WTC11 (cell line): ENCODE results near the gene HJV.

ENCODE experiments used
- ATF1 ChIP-seq: sonication (generic); formaldehyde crosslinking; IDR thresholded peaks from 2 replicates; pipeline ENCODE4 v1.8.1; 2023; ENCODE audit warnings: mild to moderate bottlenecking, moderate library complexity, missing genetic modification reagents
- NR3C1 ChIP-seq: sonication (generic); formaldehyde crosslinking; conservative IDR thresholded peaks from 2 replicates; pipeline ENCODE4 v1.8.1; 2023; ENCODE audit warnings: low read depth, mild to moderate bottlenecking, missing genetic modification reagents
- RELA ChIP-seq: sonication (generic); formaldehyde crosslinking; IDR thresholded peaks from 2 replicates; pipeline ENCODE4 v1.8.1; 2022; ENCODE audit warnings: missing genetic modification reagents, mild to moderate bottlenecking, borderline replicate concordance
- TEAD4 ChIP-seq: sonication (generic); formaldehyde crosslinking; IDR thresholded peaks from 2 replicates; pipeline ENCODE4 v1.8.0; 2022; ENCODE audit warnings: mild to moderate bottlenecking, missing genetic modification reagents
- TP53 ChIP-seq: sonication (generic); formaldehyde crosslinking; IDR thresholded peaks from 2 replicates; pipeline ENCODE4 v1.8.1; 2023; ENCODE audit warnings: mild to moderate bottlenecking, missing genetic modification reagents
- ZNF138 ChIP-seq: sonication (generic); formaldehyde crosslinking; conservative IDR thresholded peaks from 2 replicates; pipeline ENCODE4 v1.8.1; 2022; ENCODE audit warnings: mild to moderate bottlenecking, moderate library complexity, missing genetic modification reagents
- ZNF232 ChIP-seq: sonication (generic); formaldehyde crosslinking; IDR thresholded peaks from 2 replicates; pipeline ENCODE4 v1.8.0; 2022; ENCODE audit warnings: mild to moderate bottlenecking, missing genetic modification reagents
- ZNF671 ChIP-seq: fragments of 250-450 bp; sonication (Bioruptor Pico); IDR thresholded peaks from 2 replicates; pipeline ENCODE4 v1.8.0; 2021; ENCODE audit warnings: mild to moderate bottlenecking
- TF ChIP-seq, protein P1 (sequence below): sonication (generic); formaldehyde crosslinking; IDR thresholded peaks from 2 replicates; pipeline ENCODE4 v1.8.1; 2023; ENCODE audit warnings: mild to moderate bottlenecking, moderate library complexity, missing genetic modification reagents
- TF ChIP-seq, protein P2 (sequence below): fragments of 200-600 bp; IDR thresholded peaks from 2 replicates; pipeline ENCODE4 v1.8.0; 2022; ENCODE audit warnings: antibody characterized with exemption
- TF ChIP-seq, protein P3 (sequence below): sonication (generic); formaldehyde crosslinking; IDR thresholded peaks from 2 replicates; pipeline ENCODE4 v1.8.1; 2023; ENCODE audit warnings: mild to moderate bottlenecking, missing genetic modification reagents, moderate library complexity
- TF ChIP-seq, protein P4 (sequence below): sonication (generic); formaldehyde crosslinking; IDR thresholded peaks from 2 replicates; pipeline ENCODE4 v1.8.0; 2022; ENCODE audit warnings: mild to moderate bottlenecking, missing genetic modification reagents
- TF ChIP-seq, protein P5 (sequence below): sonication (generic); formaldehyde crosslinking; IDR thresholded peaks from 2 replicates; pipeline ENCODE4 v1.8.1; 2023; ENCODE audit warnings: mild to moderate bottlenecking, missing genetic modification reagents, moderate library complexity
- TF ChIP-seq, protein P6 (sequence below): sonication (generic); formaldehyde crosslinking; IDR thresholded peaks from 2 replicates; pipeline ENCODE4 v1.8.1; 2023; ENCODE audit warnings: mild to moderate bottlenecking, missing genetic modification reagents, borderline replicate concordance

DNA sequence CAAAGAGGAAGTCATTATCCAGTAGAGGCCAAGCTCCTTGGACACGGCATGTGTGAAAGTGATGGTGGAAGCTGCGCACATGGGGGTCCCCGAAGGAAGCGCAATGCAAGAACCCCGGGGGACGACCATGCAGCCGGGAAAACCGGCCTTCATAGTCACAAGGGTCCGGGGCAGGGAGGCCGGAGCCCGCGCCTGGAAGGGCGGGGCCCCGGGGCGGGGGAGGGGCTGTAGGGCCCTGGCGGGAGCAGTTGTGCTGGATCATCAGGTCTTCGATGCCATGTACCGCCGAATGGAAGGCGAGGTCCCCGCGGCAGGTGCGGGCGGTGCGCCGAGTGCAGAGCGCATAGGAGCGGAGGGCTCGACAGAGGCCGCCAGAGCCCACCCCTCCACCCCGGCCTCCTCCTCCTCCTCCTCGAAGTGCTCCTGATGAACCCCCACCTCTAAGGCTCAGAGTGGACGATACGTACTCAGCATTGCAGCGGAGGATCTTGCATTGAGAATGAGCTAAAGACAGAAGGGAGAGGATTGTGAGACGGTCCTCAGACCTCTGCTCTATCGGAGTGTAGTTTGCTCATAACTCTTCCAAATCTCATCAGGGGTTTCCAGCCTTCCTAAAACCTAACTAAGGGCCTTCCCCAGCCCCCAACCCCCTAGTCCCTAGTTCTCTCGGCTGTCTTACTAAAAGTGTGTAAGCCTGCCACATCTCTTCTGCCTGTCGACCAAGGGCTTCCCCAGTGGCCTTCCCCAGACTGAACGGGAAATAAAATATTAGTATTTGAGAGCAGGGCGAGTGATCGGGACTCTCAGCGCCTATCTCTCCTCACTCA, 2.1 kb downstream of the HJV start:
- TF ChIP-seq, protein P1, sequence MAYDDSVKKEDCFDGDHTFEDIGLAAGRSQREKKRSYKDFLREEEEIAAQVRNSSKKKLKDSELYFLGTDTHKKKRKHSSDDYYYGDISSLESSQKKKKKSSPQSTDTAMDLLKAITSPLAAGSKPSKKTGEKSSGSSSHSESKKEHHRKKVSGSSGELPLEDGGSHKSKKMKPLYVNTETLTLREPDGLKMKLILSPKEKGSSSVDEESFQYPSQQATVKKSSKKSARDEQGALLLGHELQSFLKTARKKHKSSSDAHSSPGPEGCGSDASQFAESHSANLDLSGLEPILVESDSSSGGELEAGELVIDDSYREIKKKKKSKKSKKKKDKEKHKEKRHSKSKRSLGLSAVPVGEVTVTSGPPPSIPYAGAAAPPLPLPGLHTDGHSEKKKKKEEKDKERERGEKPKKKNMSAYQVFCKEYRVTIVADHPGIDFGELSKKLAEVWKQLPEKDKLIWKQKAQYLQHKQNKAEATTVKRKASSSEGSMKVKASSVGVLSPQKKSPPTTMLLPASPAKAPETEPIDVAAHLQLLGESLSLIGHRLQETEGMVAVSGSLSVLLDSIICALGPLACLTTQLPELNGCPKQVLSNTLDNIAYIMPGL (CRISPR knock-in tag): no peak
- TF ChIP-seq NR3C1 (CRISPR knock-in tag) (no peak), ZNF671 (CRISPR knock-in tag) (no peak), RELA (CRISPR knock-in tag) (no peak), TEAD4 (CRISPR knock-in tag) (no peak), ATF1 (CRISPR knock-in tag) (no peak), TP53 (no peak), ZNF138 (CRISPR knock-in tag) (no peak), ZNF232 (CRISPR knock-in tag) (no peak)
- TF ChIP-seq, protein P2, sequence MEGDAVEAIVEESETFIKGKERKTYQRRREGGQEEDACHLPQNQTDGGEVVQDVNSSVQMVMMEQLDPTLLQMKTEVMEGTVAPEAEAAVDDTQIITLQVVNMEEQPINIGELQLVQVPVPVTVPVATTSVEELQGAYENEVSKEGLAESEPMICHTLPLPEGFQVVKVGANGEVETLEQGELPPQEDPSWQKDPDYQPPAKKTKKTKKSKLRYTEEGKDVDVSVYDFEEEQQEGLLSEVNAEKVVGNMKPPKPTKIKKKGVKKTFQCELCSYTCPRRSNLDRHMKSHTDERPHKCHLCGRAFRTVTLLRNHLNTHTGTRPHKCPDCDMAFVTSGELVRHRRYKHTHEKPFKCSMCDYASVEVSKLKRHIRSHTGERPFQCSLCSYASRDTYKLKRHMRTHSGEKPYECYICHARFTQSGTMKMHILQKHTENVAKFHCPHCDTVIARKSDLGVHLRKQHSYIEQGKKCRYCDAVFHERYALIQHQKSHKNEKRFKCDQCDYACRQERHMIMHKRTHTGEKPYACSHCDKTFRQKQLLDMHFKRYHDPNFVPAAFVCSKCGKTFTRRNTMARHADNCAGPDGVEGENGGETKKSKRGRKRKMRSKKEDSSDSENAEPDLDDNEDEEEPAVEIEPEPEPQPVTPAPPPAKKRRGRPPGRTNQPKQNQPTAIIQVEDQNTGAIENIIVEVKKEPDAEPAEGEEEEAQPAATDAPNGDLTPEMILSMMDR: no peak
- TF ChIP-seq, protein P3, sequence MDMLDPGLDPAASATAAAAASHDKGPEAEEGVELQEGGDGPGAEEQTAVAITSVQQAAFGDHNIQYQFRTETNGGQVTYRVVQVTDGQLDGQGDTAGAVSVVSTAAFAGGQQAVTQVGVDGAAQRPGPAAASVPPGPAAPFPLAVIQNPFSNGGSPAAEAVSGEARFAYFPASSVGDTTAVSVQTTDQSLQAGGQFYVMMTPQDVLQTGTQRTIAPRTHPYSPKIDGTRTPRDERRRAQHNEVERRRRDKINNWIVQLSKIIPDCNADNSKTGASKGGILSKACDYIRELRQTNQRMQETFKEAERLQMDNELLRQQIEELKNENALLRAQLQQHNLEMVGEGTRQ (CRISPR knock-in tag): no peak
- TF ChIP-seq, protein P4, sequence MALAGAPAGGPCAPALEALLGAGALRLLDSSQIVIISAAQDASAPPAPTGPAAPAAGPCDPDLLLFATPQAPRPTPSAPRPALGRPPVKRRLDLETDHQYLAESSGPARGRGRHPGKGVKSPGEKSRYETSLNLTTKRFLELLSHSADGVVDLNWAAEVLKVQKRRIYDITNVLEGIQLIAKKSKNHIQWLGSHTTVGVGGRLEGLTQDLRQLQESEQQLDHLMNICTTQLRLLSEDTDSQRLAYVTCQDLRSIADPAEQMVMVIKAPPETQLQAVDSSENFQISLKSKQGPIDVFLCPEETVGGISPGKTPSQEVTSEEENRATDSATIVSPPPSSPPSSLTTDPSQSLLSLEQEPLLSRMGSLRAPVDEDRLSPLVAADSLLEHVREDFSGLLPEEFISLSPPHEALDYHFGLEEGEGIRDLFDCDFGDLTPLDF (CRISPR knock-in tag): no peak
- TF ChIP-seq, protein P5, sequence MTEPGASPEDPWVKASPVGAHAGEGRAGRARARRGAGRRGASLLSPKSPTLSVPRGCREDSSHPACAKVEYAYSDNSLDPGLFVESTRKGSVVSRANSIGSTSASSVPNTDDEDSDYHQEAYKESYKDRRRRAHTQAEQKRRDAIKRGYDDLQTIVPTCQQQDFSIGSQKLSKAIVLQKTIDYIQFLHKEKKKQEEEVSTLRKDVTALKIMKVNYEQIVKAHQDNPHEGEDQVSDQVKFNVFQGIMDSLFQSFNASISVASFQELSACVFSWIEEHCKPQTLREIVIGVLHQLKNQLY (CRISPR knock-in tag): no peak
- TF ChIP-seq, protein P6, sequence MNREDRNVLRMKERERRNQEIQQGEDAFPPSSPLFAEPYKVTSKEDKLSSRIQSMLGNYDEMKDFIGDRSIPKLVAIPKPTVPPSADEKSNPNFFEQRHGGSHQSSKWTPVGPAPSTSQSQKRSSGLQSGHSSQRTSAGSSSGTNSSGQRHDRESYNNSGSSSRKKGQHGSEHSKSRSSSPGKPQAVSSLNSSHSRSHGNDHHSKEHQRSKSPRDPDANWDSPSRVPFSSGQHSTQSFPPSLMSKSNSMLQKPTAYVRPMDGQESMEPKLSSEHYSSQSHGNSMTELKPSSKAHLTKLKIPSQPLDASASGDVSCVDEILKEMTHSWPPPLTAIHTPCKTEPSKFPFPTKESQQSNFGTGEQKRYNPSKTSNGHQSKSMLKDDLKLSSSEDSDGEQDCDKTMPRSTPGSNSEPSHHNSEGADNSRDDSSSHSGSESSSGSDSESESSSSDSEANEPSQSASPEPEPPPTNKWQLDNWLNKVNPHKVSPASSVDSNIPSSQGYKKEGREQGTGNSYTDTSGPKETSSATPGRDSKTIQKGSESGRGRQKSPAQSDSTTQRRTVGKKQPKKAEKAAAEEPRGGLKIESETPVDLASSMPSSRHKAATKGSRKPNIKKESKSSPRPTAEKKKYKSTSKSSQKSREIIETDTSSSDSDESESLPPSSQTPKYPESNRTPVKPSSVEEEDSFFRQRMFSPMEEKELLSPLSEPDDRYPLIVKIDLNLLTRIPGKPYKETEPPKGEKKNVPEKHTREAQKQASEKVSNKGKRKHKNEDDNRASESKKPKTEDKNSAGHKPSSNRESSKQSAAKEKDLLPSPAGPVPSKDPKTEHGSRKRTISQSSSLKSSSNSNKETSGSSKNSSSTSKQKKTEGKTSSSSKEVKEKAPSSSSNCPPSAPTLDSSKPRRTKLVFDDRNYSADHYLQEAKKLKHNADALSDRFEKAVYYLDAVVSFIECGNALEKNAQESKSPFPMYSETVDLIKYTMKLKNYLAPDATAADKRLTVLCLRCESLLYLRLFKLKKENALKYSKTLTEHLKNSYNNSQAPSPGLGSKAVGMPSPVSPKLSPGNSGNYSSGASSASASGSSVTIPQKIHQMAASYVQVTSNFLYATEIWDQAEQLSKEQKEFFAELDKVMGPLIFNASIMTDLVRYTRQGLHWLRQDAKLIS (CRISPR knock-in tag): no peak
